ENCODE results near the gene DESI2. TPM values are rescaled to one million over a fixed set of nuclear protein-coding genes. Genes with fewer than 3 reads are reported as not detected.

Gene DESI2
- total and polyA plus RNA-seq, 2 donors from 2014 or later = 11.9 to 23.5 TPM

- Histone ChIP-seq H3K9ac (ENCODE audit: low read length in 3 of 3) (no peak overlapping the region), H3K9me3 (ENCODE audit: control insufficient read depth in 2 of 3, insufficient read depth in 1 of 3, low read length in 3 of 3) (no peaks in the 10 kb centered on the region), H3K4me3 (ENCODE audit: low read length in 3 of 3) (no peak overlapping the region), H3K36me3 (ENCODE audit: control insufficient read depth in 2 of 3, insufficient read depth in 3 of 3, low read length in 3 of 3) (no peaks in the 10 kb centered on the region), H3K27ac (ENCODE audit: low read depth in 2 of 2, low read length in 2 of 2) (no peak overlapping the region), H3K4me1 (ENCODE audit: control insufficient read depth in 2 of 3, insufficient read depth in 2 of 3, low read depth in 1 of 3, low read length in 3 of 3) (peaks cover 0 to 4% (median under 1%) of the 10 kb centered on the region in 3 donors), H3K27me3 (ENCODE audit: control insufficient read depth, insufficient read depth, low read length) (no peaks in the 10 kb centered on the region)
- DNase-seq (no peak), FAIRE-seq (no peak)
- intact Hi-C loops (cut with DNase I) = no loop called here
- TF ChIP-seq, protein P1, sequence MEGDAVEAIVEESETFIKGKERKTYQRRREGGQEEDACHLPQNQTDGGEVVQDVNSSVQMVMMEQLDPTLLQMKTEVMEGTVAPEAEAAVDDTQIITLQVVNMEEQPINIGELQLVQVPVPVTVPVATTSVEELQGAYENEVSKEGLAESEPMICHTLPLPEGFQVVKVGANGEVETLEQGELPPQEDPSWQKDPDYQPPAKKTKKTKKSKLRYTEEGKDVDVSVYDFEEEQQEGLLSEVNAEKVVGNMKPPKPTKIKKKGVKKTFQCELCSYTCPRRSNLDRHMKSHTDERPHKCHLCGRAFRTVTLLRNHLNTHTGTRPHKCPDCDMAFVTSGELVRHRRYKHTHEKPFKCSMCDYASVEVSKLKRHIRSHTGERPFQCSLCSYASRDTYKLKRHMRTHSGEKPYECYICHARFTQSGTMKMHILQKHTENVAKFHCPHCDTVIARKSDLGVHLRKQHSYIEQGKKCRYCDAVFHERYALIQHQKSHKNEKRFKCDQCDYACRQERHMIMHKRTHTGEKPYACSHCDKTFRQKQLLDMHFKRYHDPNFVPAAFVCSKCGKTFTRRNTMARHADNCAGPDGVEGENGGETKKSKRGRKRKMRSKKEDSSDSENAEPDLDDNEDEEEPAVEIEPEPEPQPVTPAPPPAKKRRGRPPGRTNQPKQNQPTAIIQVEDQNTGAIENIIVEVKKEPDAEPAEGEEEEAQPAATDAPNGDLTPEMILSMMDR (IDR thresholded peaks at IDR 0.05; ENCODE audit: borderline replicate concordance, extremely low read depth, insufficient read depth) = no peak
These were observed 14.9 kb downstream of the DESI2 start for GRCh38 chr1:244667797-244668196.

- TF ChIP-seq, protein P1 (IDR thresholded peaks at IDR 0.05; ENCODE audit: borderline replicate concordance, extremely low read depth, insufficient read depth) = no peak
- H3K27ac ChIP-seq (ENCODE audit: low read depth in 2 of 2, low read length in 2 of 2) = no peak overlapping the region
- H3K4me3 ChIP-seq (ENCODE audit: low read length in 3 of 3) = no peak overlapping the region
- no peak overlapping the region for H3K9ac ChIP-seq (ENCODE audit: low read length in 3 of 3)
- DNase-seq (peak in 3 of 5 donors; percentile 17 to 83 (median 59)), FAIRE-seq (no peak)
- no peaks in the 10 kb centered on the region for H3K27me3 ChIP-seq (ENCODE audit: control insufficient read depth, insufficient read depth, low read length)
- no peaks in the 10 kb centered on the region for H3K4me1 ChIP-seq (ENCODE audit: control insufficient read depth in 2 of 3, insufficient read depth in 2 of 3, low read depth in 1 of 3, low read length in 3 of 3)
- intact Hi-C loops (cut with DNase I) = no loop called here
- no peaks in the 10 kb centered on the region for H3K9me3 ChIP-seq (ENCODE audit: control insufficient read depth in 2 of 3, insufficient read depth in 1 of 3, low read length in 3 of 3)
- no peaks in the 10 kb centered on the region for H3K36me3 ChIP-seq (ENCODE audit: control insufficient read depth in 2 of 3, insufficient read depth in 3 of 3, low read length in 3 of 3)
These were observed 20.2 kb downstream of the DESI2 start for GRCh38 chr1:244672946-244673682.

GRCh38 chr1:244674446-244674845, 21.5 kb downstream of the DESI2 start:
- no peaks in the 10 kb centered on the region for H3K9me3 ChIP-seq (ENCODE audit: control insufficient read depth in 2 of 3, insufficient read depth in 1 of 3, low read length in 3 of 3)
- no peaks in the 10 kb centered on the region for H3K4me1 ChIP-seq (ENCODE audit: control insufficient read depth in 2 of 3, insufficient read depth in 2 of 3, low read depth in 1 of 3, low read length in 3 of 3)
- no peaks in the 10 kb centered on the region for H3K27me3 ChIP-seq (ENCODE audit: control insufficient read depth, insufficient read depth, low read length)
- intact Hi-C loops (cut with DNase I) = no loop called here
- no peak for DNase-seq
- H3K36me3 ChIP-seq (ENCODE audit: control insufficient read depth in 2 of 3, insufficient read depth in 3 of 3, low read length in 3 of 3) = no peaks in the 10 kb centered on the region
- no peak overlapping the region for H3K27ac ChIP-seq (ENCODE audit: low read depth in 2 of 2, low read length in 2 of 2)
- no peak overlapping the region for H3K4me3 ChIP-seq (ENCODE audit: low read length in 3 of 3)
- no peak for FAIRE-seq
- H3K9ac ChIP-seq (ENCODE audit: low read length in 3 of 3) = no peak overlapping the region
- TF ChIP-seq, protein P1 (IDR thresholded peaks at IDR 0.05; ENCODE audit: borderline replicate concordance, extremely low read depth, insufficient read depth) = no peak
